ENCODE measurements around the gene GNL3L. TPM values are rescaled to one million over a fixed set of nuclear protein-coding genes. Genes with fewer than 3 reads are reported as not detected.
"Not testable (repeated sequence)": the region's sequence is repeated elsewhere in the genome, so short reads cannot be mapped to it uniquely, and the experiment has no call there.

GNL3L gene
- total RNA-seq, 4 donors from 2014 or later: 21.2 to 34.8 (median 24.4) TPM

DNA sequence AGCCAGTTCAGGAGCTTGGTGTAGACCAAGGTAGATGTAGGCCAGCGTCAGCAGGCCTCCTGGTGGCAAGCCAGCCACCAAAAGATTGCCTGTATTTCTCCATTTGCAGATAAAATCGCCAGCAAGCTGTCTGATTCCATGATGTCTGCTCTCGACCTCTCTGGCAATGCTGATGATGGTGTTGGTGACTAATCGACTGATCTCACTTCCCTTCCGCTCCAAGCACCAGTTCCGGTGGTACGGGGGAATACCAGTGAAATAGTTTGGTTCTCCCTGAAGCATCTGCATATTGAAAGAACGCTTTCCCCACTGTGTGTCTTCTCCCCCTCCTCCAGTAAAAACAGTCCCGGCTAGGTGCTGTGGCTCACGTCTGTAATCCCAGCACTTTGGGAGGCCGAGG, 30.4 kb downstream of the GNL3L start:
- H3K4me3 ChIP-seq: no peak overlapping the region
- 78 to 100% methylated on average over 1 to 8 of the region's 11 CpGs for WGBS, 2 donors
- DNase-seq: no peak
- intact Hi-C loops (cut with DNase I): no loop called here
- no peaks in the 10 kb centered on the region for H3K9me3 ChIP-seq
- no peak overlapping the region for H3K27ac ChIP-seq
- H3K27me3 ChIP-seq: no peaks in the 10 kb centered on the region
- H3K36me3 ChIP-seq: peaks cover 0 to 82% (median 5%) of the 10 kb centered on the region in 3 donors
- H3K4me1 ChIP-seq: no peaks in the 10 kb centered on the region
- no peak for TF ChIP-seq POLR2A (IDR thresholded peaks at IDR 0.05)
- TF ChIP-seq, protein P1, sequence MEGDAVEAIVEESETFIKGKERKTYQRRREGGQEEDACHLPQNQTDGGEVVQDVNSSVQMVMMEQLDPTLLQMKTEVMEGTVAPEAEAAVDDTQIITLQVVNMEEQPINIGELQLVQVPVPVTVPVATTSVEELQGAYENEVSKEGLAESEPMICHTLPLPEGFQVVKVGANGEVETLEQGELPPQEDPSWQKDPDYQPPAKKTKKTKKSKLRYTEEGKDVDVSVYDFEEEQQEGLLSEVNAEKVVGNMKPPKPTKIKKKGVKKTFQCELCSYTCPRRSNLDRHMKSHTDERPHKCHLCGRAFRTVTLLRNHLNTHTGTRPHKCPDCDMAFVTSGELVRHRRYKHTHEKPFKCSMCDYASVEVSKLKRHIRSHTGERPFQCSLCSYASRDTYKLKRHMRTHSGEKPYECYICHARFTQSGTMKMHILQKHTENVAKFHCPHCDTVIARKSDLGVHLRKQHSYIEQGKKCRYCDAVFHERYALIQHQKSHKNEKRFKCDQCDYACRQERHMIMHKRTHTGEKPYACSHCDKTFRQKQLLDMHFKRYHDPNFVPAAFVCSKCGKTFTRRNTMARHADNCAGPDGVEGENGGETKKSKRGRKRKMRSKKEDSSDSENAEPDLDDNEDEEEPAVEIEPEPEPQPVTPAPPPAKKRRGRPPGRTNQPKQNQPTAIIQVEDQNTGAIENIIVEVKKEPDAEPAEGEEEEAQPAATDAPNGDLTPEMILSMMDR (IDR thresholded peaks at IDR 0.05): no peak

- DNase-seq: no peak
- Histone ChIP-seq H3K27me3 (no peaks in the 10 kb centered on the region), H3K9me3 (no peaks in the 10 kb centered on the region), H3K36me3 (peaks cover 0 to 70% (median 5%) of the 10 kb centered on the region in 3 donors), H3K4me1 (no peaks in the 10 kb centered on the region), H3K27ac (no peak overlapping the region), H3K4me3 (no peak overlapping the region)
- no peak for TF ChIP-seq POLR2A (IDR thresholded peaks at IDR 0.05)
- TF ChIP-seq, protein P1 (IDR thresholded peaks at IDR 0.05): no peak
- 36% methylated on average over 1 of the region's 1 CpG; no CpG with 5 or more reads in 1 of the 2 donors for WGBS, 2 donors
- intact Hi-C loops (cut with DNase I): no loop called here
Observed at GRCh38 chrX:54561622-54562021, 31.6 kb downstream of the GNL3L start.

DNA sequence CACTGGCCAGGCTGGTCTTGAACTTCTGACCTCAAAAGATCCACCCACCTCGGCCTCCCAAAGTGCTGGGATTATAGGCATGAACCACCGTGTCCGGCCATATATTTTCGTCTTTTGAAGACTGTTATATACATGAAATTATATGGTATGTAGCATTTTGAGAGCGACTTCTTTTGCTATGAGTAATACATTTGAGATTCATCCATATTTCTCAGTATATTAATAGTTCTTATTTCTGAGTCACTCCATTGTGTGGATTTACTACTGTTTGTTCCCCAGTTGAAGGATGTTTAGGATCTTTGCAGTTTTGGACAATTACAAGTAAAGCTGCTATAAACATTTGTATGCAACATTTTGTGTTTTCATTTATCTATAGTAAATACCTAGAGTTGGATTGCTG, 34.9 kb downstream of the GNL3L start:
- no peaks in the 10 kb centered on the region for H3K27me3 ChIP-seq
- TF ChIP-seq, protein P1 (IDR thresholded peaks at IDR 0.05): no peak
- no peak for DNase-seq
- H3K4me3 ChIP-seq: no peak overlapping the region
- no peaks in the 10 kb centered on the region for H3K4me1 ChIP-seq
- peaks cover 0 to 37% (median 0%) of the 10 kb centered on the region in 3 donors for H3K36me3 ChIP-seq
- no peak overlapping the region for H3K27ac ChIP-seq
- peaks cover 0 to 2% (median 0%) of the 10 kb centered on the region in 3 donors for H3K9me3 ChIP-seq
- 69 to 85% methylated on average over 5 of the region's 5 CpGs for WGBS, 2 donors
- intact Hi-C loops (cut with DNase I): no loop called here

DNA sequence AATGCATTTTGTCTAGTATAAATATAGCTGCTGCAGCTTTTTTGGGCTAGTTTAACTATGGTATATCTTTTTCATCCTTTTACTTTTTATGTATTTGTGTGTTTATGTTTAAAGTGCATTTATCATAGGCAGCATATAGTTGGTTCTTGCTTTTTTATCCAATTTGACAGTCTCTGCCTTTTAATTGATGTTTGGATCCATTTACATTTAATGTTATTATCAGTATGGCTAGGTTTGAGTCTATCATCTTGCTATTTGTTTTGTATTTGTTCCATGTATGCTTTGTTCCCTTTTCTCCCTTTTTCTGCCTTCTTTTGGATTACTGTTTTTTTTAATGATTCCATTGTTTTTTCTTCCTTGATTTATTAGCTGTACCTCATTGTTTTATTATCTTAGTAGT, 40.3 kb downstream of the GNL3L start:
- no peaks in the 10 kb centered on the region for H3K27me3 ChIP-seq
- no peaks in the 10 kb centered on the region for H3K36me3 ChIP-seq
- H3K4me3 ChIP-seq: no peak overlapping the region
- intact Hi-C loops (cut with DNase I): no loop called here
- no peak for DNase-seq
- H3K4me1 ChIP-seq: no peaks in the 10 kb centered on the region
- no peak for TF ChIP-seq POLR2A (IDR thresholded peaks at IDR 0.05)
- TF ChIP-seq, protein P1 (IDR thresholded peaks at IDR 0.05): no peak
- H3K27ac ChIP-seq: no peak overlapping the region
- peaks cover 0 to 8% (median 0%) of the 10 kb centered on the region in 3 donors for H3K9me3 ChIP-seq

- H3K9me3 ChIP-seq; DNase-seq; H3K27ac ChIP-seq; H3K4me1 ChIP-seq; H3K4me3 ChIP-seq; H3K27me3 ChIP-seq; H3K36me3 ChIP-seq; intact Hi-C loops (cut with DNase I): not testable (repeated sequence)
- no CpG with 5 or more reads among the region's 31 CpGs for WGBS, 2 donors
Observed at GRCh38 chrX:54572641-54573040, 42.6 kb downstream of the GNL3L start.

DNA sequence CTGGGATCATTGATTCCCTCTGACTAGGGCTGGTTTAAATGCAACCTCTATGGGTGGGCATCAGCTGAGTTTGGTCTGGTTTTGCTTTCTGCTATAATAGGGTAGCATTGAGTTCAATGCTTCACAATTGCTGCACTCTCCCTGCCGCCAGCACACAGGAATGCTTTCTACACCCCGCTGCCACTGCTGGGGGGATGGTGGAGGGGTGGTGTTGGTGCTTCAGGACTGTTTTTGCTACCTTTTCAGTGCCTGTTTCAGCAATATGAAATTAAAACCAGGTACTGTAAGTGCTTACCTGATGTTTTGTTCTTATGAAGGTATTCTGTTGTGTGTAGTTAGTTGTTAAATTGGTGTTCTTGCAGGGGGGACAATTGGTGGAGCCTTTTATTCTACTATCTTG, 67.7 kb downstream of the GNL3L start:
- Histone ChIP-seq H3K4me3 (no peak overlapping the region), H3K9me3 (no peaks in the 10 kb centered on the region), H3K36me3 (no peaks in the 10 kb centered on the region), H3K27ac (no peak overlapping the region), H3K27me3 (no peaks in the 10 kb centered on the region), H3K4me1 (no peaks in the 10 kb centered on the region)
- 69 to 100% methylated on average over 1 to 2 of the region's 2 CpGs for WGBS, 2 donors
- no peak for DNase-seq
- intact Hi-C loops (cut with DNase I): no loop called here
- no peak for TF ChIP-seq POLR2A (IDR thresholded peaks at IDR 0.05)
- TF ChIP-seq, protein P1 (IDR thresholded peaks at IDR 0.05): no peak

Measured in esophagus squamous epithelium (tissue), 5 donors.